Activated T-cell treated with anti-CD3 and anti-CD28 coated beads, Interleukin-2, amount 50 U/mL, for 1 hour (primary cell): ENCODE measurements around the gene HMG20A.

Source experiments
- DNase-seq: peaks from one replicate; pipeline ENCODE4 v3.0.0-alpha.2; 2020

Gene HMG20A

DNA sequence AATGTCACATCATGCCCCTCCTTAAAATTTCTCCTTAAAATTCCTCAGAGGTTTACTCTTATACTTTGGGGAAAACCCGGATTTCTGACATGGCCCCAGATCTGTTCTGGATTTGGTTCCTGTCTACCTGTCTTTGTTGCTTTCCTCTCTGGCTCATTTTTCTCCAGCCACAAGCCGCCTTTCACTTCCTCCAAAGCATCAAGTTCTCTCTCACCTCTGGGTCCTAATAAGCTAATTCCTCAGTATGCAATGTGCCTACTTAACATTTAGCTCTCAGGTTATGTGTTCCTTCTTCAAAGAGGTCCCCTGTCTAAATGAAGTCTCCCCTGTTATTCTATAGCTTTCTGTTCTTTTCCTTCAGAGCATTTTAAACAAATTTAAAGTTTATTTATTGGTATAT lies 16.1 kb downstream of the HMG20A start:
- no peak for DNase-seq

DNA sequence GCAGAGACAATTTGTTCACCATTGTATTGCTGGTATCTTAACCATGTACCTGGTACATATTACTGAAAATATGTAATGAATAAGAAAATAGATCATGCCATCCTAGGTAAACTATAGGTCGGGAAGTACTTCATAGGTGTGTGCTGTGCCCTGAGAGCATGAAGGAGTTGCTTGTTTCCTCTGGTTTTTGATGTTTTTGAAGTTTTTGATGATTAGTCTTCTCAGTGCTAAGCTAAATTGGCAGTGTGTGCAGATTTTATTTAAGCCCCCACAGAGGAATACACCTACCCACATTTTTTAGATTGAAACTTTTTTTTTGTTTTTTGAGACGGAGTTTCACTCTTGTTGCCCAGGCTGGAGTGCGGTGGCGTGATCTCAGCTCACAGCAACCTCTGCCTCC lies 16.6 kb downstream of the HMG20A start:
- DNase-seq, result no peak

DNA sequence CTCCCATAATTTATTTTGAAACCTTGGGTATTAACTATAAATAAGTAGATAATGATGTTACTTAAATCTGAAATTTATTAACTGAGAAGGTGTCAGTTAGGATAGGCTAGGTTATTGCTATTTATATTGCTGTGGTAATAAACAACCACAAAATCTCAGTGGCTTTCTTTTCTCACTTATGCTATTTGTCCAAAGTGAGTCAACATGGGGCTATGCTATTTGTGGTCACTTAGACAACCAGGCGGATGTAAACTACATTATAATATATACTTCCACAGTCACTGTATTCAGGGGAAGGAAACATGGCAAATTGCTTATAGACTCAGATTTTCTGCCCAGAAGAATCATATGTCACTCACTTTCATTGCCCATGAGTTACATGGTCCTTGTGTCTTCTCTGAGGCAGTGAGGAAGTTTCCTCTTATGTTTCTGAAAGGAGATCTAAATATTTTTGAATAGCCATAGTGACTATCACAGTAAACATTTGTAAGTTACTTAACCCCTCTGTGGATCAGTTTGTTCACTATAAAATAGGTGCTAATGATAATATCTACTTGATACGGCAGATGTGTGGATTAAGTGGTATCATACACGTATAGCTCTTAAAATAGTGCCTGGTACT lies 19.8 kb downstream of the HMG20A start:
- no peak for DNase-seq

DNA sequence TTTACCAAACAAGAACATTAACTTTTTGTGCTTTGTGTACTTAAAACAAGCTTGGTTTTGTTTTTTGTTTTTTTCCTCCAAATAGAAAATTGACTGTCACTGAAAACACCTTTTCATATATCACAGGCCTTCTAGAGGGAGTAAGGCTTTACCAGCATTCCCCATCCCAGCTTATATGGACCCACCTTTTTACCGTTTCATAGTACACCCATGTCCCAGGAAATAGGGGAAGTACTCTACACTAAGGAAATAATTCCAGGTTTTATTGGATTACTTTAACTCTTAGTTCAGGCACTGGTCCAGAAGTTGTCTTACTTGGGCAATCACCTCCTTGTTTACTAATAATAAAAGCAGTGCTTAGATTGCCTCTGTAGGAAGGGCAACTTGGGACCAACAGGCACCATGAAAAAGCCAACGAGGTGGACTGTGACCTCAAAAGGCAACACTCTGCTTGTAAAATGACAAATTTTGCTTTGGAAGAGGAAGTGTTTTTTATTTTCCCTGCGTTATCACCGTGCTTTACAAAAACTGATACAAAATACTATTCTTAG lies 26.2 kb downstream of the HMG20A start:
- no peak for DNase-seq

DNA sequence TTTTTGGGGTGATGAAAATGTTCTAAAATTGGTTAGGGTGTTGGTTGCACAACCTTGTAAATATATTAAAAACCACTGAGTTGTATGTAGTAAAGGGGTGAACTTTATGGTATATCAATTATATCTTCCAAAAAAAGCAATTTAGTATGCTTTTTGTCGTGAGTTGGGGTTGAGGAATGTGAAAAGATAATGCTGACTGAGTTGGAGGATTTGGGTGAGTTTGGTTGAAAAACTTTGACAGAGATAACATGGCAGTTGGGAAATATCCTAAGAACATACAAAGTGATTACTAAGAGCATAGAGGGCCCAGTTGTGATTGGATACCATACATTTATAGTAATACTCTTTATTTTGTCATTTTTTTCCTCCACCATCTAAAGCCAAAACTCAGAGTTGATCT lies 33.6 kb downstream of the HMG20A start:
- DNase-seq, result no peak

DNA sequence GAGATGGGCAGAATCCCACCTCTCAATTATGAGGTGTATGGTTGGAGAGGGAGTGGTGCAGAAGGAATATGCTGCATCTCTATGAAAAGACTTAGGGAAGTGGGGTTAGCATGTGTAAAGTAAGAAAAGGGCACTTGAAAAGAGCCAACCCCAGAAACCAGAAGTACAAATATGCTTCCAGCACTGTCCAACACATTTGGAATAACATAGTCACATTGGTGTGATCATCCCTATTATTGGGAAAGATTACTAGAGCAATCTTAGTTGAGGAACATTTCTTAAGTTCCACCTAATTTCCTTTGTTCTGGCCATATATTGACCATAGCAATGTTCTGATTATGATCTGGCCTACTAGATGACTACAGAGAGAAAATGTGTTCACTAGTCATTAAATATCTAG lies 34.3 kb downstream of the HMG20A start:
- no peak for DNase-seq

DNA sequence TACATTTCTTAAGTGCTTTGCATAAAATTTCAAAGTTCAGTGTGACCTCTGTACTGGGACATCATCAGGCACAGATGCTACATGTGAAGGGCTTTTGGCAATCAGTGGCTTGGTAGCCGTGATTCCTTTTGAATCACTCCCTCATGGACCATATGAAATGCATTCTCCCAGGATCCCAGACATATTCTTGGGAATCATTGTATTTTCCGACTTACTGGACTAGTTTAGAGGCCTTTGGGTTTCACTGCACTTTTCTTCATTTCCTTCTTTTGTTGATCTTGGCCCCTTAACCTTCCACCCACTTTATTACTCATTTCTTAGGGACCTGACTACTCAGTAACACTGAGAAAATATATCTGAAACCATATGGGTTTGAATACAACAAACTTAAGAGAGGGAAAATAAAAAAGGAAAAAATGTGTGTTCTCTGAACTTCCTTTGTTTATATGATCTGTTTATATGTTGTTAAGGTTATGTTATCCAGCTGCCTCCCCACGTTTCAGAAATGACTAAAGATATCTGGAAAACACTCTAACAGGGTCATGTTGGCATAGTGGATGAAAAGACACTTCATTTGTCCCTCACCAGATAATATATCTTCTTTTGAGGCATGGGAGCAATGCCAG lies 35.1 kb downstream of the HMG20A start:
- DNase-seq, result no peak

DNA sequence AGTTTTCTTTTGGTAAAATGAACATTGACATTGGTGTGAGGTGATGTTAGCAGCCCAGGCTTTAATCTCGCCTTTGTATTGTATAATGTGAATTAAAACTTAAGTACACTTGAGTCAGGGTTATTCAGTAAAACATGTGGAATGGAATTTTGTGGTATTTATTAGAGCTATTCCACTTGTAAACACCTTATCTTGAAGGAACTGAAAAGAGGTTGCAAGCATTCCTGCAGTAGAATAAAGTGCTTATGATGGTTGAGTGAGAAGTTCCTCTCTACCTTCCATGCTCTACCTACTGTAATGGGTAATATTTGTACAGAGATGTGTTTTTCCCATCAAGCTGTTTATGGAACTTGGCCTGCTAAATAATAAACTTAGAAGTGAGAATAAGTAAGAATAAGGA lies 36.1 kb downstream of the HMG20A start:
- no peak for DNase-seq

DNA sequence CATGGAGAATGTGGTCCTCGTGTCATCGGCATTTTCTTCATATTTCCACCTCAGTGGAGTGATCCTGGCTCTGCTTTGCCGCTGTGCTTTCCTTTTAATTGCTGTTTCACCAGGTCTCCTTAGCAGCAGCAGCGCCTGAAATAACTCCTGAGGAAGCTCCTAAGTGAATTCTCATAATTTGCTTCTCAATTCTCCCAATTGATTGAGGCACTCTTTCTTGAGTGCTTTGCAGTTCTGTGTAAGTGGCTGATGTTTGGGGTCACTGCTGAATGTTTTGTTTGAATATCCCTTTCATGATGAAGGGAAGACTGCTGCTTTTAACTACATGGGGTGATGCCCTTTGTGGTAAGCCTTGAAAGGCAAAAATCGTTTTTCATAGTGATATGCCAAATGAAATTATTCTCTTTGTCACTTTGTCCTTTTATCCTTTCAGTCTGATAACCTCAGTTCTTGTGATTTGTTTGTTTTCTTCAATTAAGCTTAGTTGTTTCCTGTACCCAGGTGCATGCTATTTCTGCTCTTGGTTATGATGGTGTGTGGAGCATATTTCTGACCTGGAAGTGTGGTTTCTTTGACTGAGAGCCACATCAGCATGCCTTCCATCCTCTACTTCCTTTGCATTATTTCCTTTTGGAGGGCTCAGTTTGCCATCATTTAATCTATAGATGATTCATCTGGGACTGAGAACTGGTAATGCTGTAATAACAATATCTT lies 36.7 kb downstream of the HMG20A start:
- DNase-seq, result no peak

DNA sequence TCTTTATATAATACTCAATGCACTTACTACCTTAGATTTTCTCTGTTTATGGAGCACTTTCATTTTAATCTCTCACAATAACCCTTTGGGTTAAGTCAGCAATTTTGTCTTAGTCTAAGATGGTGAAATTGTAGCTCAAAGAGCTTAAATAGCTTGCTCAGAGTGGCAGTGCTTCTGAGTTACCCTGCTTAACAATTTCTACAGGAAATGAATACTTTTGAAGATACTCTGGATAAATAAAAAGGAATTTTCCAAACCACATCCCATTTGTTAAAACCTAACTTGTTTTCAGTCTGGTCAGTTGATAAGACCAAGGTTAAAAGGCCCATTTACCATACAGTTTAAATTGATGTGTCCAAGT lies 37.2 kb downstream of the HMG20A start:
- DNase-seq, result no peak

DNA sequence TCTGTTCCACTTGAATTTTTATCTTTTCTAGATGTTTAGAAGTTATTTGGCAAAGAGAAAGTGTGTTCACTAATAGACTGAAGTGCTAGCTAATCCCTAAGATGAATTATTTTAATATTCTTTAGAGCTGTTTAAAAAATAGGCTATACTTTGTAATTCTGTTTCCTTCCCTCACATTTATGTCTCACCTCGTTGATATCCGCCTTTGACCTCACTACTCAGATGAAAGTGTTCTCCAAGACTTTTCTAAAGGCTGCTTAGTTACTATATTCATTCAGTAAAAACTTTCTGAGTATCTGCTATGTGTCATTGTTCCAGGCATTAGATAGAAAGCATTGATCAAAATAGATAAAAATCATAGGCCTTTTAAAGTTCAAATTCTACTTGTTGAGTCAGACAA lies 38.3 kb downstream of the HMG20A start:
- no peak for DNase-seq

DNA sequence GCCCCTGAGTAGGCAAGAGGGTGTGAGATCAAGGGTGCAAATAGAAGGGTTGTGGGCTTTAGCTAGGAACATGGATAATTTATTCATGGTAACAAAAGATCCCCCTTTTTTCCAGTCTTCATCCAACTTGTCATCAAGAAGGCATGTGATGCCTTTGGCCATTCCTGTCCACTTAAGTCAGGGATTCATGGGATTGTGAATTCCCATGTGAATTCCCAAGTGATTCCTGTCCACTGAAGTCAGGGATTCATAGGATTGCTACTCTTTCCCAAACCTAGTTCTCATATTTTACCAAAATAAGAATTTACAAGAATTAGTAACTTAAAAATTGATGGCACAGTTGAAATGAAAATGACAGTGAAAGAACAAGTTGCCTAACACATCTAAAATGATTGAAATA lies 40.8 kb downstream of the HMG20A start:
- no peak for DNase-seq

DNA sequence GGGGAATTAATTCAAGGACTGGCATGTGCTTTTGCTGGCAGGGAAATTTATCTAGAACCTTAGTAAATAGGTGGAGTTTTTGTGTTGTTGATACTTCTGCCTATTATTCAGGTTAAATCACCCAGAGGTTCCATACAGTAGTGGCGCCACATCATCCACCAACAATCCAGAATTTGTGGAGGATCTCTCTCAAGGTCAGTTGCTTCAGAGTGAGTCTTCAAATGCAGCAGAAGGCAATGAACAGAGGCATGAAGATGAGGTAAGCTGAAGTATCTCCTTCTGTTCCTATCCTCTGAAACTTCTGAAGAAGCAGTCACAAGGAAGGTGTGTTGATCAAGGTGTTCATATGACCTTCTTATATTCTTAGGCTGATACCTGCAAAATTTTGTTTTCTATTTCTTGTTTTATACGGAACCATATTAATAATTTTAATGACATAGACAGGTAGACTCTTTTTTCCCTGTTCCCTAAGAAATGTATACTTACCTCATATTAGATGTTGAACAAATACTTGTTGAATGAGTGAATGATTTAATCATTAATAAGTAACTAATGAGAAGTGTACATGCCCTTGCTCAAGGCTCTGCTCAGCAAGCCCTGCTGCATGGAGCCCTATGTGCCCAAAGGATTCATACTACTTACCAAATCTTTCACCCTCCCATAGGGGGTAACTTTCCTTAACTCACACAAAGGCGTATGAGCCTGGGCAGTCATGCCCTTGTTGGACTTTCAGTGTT lies 43.6 kb downstream of the HMG20A start:
- DNase-seq, result no peak

DNA sequence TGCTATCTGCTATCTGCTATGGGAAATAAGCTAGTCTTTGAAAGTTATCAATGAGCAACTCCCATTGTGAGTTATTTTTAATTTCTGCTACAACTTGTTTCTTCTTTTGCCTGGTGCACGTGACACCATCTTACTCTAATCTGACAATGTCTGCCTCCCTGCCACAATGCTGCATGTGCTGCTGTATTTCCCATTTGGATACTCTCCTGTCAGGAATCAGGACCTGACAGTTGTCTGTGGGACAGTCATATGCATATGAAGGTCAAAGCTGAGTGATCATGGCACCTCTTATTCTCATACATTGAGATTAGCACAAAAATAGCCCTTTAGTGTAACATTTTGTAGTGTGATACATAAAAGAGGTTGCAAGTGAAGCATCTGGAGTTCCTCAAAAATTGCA lies 45.8 kb downstream of the HMG20A start:
- no peak for DNase-seq

DNA sequence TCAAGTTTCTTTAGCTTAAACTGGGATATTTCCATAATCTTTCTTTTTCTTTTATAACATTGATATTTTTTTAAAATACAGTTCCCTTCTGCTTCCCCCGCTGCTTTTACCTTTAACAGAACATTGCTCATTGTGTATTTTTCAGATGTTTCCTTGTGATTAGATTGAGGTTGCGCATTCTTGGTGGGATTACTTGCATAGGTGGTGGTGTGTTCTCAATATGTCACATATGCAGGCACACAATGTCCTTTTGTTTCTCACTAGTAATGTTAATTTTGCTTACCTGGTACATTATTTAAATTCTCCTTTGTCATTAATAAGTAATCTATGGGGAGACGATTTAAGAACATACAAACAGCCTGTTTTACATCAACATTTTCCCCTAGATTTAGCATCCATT lies 48.2 kb downstream of the HMG20A start:
- no peak for DNase-seq

DNA sequence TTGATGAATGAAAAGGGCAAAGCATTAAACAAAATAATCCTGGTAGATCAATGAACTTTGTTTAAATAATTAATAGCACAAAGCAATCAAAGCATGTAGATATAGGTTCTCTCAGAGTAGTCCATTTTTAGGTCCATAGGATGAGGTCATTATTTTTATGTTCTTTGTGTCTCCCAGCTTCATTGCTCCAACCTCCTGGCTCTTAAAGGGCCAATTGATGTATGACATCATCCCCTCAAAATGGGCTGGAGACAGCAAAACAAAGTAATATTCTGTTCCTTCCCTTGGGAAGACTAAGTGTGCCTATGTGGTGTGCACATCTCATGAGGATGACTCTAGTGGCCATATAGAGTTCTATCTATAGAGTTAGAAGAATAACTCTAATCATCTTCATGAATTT lies 49.5 kb downstream of the HMG20A start:
- no peak for DNase-seq

DNA sequence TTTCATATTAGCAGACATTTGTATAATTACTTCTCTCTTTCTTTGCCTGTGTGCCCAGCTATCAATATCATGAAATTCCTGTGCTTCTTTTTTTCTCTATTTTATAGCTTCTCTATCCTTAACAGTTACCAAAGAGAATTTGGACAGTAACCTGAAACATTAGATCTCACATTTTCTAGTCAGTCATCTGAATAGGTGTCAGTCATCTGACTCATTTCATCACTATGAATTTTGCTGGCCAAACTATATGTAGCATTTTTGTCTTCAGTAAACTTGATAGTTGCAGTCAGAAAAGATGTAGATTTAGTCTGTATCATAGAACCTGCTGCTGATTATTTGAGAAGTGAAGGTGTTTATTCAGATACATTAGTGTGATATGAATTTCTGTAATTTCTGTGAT lies 52.6 kb downstream of the HMG20A start:
- no peak for DNase-seq

DNA sequence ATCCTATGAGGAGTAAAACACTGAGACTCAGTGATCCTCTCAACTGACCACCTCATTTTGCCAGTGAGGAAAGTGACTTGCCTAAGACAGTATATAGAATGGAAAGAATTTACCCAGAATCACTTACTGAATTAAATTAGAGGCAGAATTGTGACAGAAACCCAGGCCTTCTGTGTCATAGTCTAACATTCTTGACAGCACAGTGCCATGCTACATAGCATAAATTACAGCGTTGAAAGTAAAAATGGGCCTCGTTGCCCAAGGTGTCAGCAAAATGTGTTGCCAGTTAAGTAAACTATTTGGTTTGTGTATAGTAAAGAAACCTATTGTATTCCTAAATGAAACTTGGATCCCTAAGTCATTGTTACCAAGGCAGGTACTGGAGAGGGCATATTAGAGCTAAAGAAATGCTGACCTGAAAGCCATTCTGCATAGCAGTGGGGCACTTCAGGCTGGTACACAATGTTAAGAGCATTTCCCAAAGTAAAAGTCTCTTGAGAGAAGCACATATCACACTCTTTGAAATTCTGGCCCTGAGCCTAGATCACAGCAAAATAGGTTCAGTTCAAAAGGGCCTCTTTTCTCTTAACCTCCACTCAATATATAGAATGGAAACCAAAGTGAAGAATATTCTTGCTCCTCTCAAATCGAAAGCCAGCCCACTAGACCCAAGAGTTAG lies 53.8 kb downstream of the HMG20A start:
- DNase-seq, result no peak

DNA sequence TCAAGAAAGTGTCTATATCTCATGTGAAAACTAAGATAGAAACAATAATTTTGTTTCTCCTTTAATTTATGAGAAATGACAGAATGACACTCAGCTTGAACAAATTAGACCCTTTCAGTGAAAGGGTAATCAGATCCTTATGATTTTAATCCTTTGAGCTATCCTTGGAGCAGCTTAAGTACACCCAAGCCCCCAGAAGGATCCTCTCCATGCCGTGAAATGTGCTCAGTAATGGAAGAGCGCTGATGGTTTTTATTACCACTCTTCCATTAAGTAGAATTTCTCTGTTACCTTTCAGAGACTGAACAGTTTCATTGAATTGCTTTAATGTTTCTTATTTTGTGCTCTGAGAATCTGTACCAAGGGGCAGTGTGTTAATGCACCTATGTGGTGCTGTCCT lies 54.3 kb downstream of the HMG20A start:
- DNase-seq, result no peak

DNA sequence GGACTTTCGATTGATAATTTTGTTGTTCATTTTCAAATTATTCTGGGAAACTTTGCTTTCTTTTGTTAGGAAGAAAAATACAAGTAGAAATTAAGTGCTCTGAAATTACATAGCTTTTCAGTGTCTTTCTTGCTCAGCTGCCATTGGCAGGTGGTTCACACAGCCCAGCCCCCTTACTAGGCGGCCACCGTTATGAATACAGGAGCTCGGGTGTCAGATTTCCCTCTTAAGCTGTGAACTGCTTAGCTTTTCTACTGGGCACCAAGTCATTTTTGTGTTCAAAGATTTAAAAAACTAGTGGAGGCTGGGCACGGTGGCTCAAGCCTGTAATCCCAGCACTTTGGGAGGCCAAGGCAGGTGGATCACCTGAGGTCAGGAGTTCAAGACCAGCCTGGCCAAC lies 55.2 kb downstream of the HMG20A start:
- DNase-seq, result no peak

DNA sequence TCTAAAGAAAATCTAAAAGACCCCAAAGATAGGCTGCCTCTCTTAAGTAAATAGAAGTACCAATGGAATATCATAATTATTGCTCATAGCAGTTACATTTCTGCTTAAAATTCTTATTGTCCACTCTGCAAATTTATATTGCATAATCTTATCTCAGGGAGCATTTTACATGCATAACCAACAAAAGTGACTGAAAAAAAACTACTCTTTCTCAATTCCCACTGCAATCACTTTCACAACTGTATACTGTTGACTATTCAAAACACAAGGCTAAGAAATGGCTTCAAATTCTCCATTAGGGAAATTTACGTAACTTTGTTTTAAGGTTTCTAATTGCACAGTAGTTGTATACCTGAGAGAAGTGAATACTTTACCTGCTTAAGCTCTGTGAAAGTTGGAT lies 56.3 kb downstream of the HMG20A start:
- DNase-seq, result no peak

DNA sequence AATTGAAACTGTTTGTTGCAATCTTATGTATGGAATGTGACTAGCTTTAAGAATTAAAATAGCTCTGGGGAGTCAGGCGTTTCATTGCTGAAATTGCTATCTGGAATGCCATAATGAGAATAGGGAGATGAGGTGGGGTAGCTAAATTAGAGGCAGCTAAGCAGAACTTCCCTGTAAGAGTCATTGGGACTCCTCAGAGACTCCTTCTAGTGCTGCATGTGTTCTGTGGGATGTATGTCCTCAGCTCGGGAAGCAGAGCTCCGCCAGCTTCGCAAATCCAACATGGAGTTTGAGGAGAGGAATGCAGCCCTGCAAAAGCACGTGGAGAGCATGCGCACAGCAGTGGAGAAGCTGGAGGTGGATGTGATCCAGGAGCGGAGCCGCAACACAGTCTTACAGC lies 57.4 kb downstream of the HMG20A start:
- no peak for DNase-seq

DNA sequence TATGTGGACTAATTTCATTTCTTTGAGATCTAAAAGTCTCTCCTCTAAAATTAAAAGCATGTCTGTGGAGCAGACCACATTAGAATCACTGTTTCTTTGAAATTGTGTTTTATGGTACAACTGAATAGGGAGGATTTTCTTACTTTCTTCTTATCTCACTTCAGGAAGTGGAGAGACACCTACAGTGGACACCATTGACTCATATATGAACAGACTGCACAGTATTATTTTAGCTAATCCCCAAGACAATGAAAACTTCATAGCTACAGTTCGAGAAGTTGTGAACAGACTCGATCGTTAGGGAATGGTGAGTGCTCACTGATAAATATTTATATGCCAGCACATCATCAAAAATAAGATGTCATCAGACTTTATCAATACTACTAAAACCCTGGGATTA lies 58.3 kb downstream of the HMG20A start:
- no peak for DNase-seq
